Upper lobe of right lung (tissue), 1 donor: ENCODE measurements around the gene RAB11A. TPM values are rescaled to one million over a fixed set of nuclear protein-coding genes. Genes with fewer than 3 reads are reported as not detected.

Source experiments
- ATAC-seq: fragments of 200-7000 bp; cut with Tn5 transposase; one replicate; pipeline ENCODE4 v1.9.1; 2020; ENCODE audit warnings: mild to moderate bottlenecking, moderate library complexity
- DNase-seq: peaks from one replicate; pipeline ENCODE4 v3.0.0-alpha.2; 2020
- H3K27ac ChIP-seq: fragments of 200-600 bp; one replicate; pipeline ENCODE4 v1.8.0; 2022
- H3K27me3 ChIP-seq: fragments of 200-600 bp; one replicate; pipeline ENCODE4 v1.8.0; 2022; ENCODE audit warnings: mild to moderate bottlenecking
- H3K36me3 ChIP-seq: fragments of 200-600 bp; one replicate; pipeline ENCODE4 v1.8.0; 2022
- H3K4me1 ChIP-seq: fragments of 200-600 bp; one replicate; pipeline ENCODE4 v1.8.0; 2022
- H3K4me3 ChIP-seq: fragments of 200-600 bp; one replicate; pipeline ENCODE4 v1.8.0; 2022; ENCODE audit warnings: mild to moderate bottlenecking
- H3K9me3 ChIP-seq: fragments of 200-600 bp; one replicate; pipeline ENCODE4 v1.8.0; 2022
- CTCF ChIP-seq: fragments of 200-600 bp; IDR thresholded peaks from one replicate; pipeline ENCODE4 v1.8.0; 2022; ENCODE audit warnings: antibody characterized with exemption
- intact Hi-C: fragments of 100-400 bp; cut with DNase I; formaldehyde crosslinking; loops from one replicate; pipeline ENCODE4 v1.11.0; 2022
- total RNA-seq: library from RNA; stranded (reverse); fragmentation: NEBNext Ultra II Directional; extraction: Animal tissue kit (Norgen Biotek cat#: 25700); gene quantifications from one replicate; pipeline ENCODE4 v1.2.1, GENCODE V29; 2021
- donor health status: DM: no; HTN: yes; CAD: no; lungs with severe emphysema.

RAB11A gene
- total RNA-seq, 1 donor from 2014 or later, result 221 TPM

GRCh38 chr15:65833501-65834205, 35.6 kb upstream of the RAB11A start:
- H3K27me3 ChIP-seq, result no peaks in the 10 kb centered on the region
- DNase-seq (no peak), ATAC-seq (no peak)
- H3K9me3 ChIP-seq, result no peaks in the 10 kb centered on the region
- no peak for TF ChIP-seq CTCF
- peaks cover 38% of the 10 kb centered on the region for H3K4me1 ChIP-seq
- no peaks in the 10 kb centered on the region for H3K36me3 ChIP-seq
- intact Hi-C loops, result no loop called here
- peak overlapping the region; percentile 27 for H3K4me3 ChIP-seq
- peak overlapping the region; percentile 88 for H3K27ac ChIP-seq

DNA sequence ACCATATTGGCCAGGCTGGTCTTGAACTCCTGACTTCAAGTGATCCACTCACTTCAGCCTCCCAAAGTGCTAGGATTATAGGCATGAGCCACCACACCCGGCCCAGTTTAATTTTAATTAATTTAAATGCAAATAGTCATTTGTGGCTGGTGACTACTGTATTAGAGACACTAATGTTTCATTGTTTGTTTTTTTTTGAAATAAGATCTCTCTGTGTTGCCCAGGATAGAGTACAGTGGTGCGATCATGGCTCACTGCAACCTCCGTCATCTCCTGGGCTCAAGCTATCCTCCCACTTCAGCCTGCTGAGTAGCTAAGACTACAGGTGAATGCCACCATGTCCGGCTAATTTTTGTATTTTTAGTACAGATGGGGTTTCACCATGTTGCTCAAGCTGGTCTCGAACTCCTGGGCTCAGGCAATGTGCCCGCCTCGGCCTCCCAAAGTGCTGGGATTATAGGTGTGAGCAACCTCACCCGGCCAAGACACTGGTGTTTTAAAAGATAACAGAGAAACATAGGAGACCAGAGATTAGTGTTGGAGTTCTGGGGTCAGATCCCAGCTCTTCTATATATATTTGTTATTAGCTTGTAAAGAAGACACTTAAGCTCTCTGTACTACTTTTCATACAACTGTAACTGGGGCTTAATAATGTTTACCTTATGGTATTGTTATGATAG, 34.5 kb upstream of the RAB11A start:
- peak overlapping the region; percentile 88 for H3K27ac ChIP-seq
- no peak overlapping the region for H3K4me3 ChIP-seq
- peaks cover 30% of the 10 kb centered on the region for H3K4me1 ChIP-seq
- H3K9me3 ChIP-seq, result no peaks in the 10 kb centered on the region
- H3K36me3 ChIP-seq, result no peaks in the 10 kb centered on the region
- DNase-seq (no peak), ATAC-seq (no peak)
- no peaks in the 10 kb centered on the region for H3K27me3 ChIP-seq
- TF ChIP-seq CTCF, result no peak
- intact Hi-C loops, result no loop called here

DNA sequence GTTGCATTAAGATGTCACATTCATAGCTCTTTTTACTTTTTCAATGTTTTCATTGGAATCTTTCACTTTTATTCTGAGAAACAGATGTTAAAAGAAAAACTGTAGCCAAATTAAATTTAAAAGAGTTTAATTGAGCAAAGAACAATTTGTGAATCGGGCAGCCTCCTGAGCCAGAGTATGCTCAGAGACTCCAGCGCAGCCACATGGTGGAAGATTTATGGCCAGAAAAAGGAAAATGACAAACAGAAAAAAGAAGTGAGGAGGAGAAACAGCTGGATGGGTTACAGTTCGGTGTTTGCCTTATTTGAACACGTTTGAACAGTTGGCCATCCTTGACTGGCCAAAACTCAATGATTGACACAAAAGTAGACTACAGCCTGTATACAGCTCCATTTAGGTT, 33.8 kb upstream of the RAB11A start:
- DNase-seq, result no peak
- Histone ChIP-seq H3K4me3 (no peak overlapping the region), H3K36me3 (no peaks in the 10 kb centered on the region), H3K27me3 (no peaks in the 10 kb centered on the region), H3K9me3 (no peaks in the 10 kb centered on the region), H3K27ac (no peak overlapping the region), H3K4me1 (peaks cover 30% of the 10 kb centered on the region)
- TF ChIP-seq CTCF, result no peak
- no peak for ATAC-seq
- intact Hi-C loops, result no loop called here

DNA sequence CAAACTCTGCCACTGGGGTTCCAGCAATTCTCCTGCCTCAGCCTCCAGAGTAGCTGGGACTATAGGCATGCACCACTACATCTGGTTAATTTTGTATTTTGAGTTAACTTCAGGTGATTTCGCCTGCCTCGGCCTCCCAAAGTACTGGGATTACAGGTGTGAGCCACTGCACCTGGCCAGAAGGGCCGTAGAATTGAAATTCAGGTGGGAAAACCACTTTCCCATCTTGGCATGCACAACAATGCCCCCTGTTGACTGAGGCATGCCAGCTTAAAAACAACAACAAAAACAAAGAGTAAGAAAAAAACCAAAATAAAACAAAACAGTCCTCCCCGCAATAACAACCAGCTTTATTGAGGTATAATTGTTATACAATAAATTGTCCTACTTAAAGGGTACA, 32.6 kb upstream of the RAB11A start:
- intact Hi-C loops, result no loop called here
- no peaks in the 10 kb centered on the region for H3K9me3 ChIP-seq
- no peaks in the 10 kb centered on the region for H3K36me3 ChIP-seq
- H3K27me3 ChIP-seq, result no peaks in the 10 kb centered on the region
- H3K4me3 ChIP-seq, result no peak overlapping the region
- TF ChIP-seq CTCF, result peak; percentile 12
- H3K4me1 ChIP-seq, result peaks cover 37% of the 10 kb centered on the region
- ATAC-seq (no peak), DNase-seq (no peak)
- H3K27ac ChIP-seq, result no peak overlapping the region

GRCh38 chr15:65837301-65838294, 31.7 kb upstream of the RAB11A start:
- Histone ChIP-seq H3K4me3 (no peak overlapping the region), H3K27ac (no peak overlapping the region), H3K9me3 (no peaks in the 10 kb centered on the region), H3K4me1 (peaks cover 31% of the 10 kb centered on the region), H3K36me3 (no peaks in the 10 kb centered on the region), H3K27me3 (no peaks in the 10 kb centered on the region)
- ATAC-seq (peak; percentile 46), DNase-seq (no peak)
- intact Hi-C loops, result no loop called here
- no peak for TF ChIP-seq CTCF
